HepG2 (cell line): Measurements from ENCODE around the gene MTA3. TPM values are rescaled to one million over a fixed set of nuclear protein-coding genes. Genes with fewer than 3 reads are reported as not detected.
A peak's percentile ranks its signal among the peaks of the same experiment; 100 is the strongest.

Experiments
- CBX2 ChIP-seq, 2 experiments: fragments of 200-600 bp in 1 of 2; sonication (generic); formaldehyde crosslinking in 1 of 2; IDR thresholded peaks; 2 replicates each; pipeline versions ENCODE4 v1.7.0 to v1.8.1; 2018 to 2022; ENCODE audit warnings: low read depth in 2 of 2, low read length in 1 of 2, mild to moderate bottlenecking in 1 of 2, missing genetic modification reagents in 1 of 2
- EEA1 ChIP-seq: sonication (generic); formaldehyde crosslinking; IDR thresholded peaks from 2 replicates; pipeline ENCODE4 v1.5.1; 2020; ENCODE audit warnings: mild to moderate bottlenecking, missing genetic modification reagents, borderline replicate concordance
- EED ChIP-seq: sonication (generic); formaldehyde crosslinking; IDR thresholded peaks from 2 replicates; pipeline ENCODE4 v1.5.0; 2020; ENCODE audit warnings: mild to moderate bottlenecking, missing genetic modification reagents
- GTF3A ChIP-seq: sonication (generic); formaldehyde crosslinking; conservative IDR thresholded peaks from 2 replicates; pipeline ENCODE4 v1.4.0; 2020; ENCODE audit warnings: mild to moderate bottlenecking, missing genetic modification reagents
- HES4 ChIP-seq: sonication (generic); formaldehyde crosslinking; IDR thresholded peaks from 2 replicates; pipeline ENCODE4 v1.9.0; 2021; ENCODE audit warnings: mild to moderate bottlenecking, missing genetic modification reagents, borderline replicate concordance
- HNRNPLL ChIP-seq: fragments of 200-400 bp; formaldehyde crosslinking; IDR thresholded peaks from 2 replicates; pipeline ENCODE4 v1.6.1; 2017; ENCODE audit warnings: mild to moderate bottlenecking, low read depth, low read length; ENCODE audit not compliant: poor library complexity, severe bottlenecking
- KLF6 ChIP-seq: IDR thresholded peaks from 2 replicates; pipeline ENCODE4 v1.8.0; 2016; ENCODE audit warnings: missing biosample characterization, missing genetic modification reagents
- LCORL ChIP-seq, 2 experiments: fragments of 450-650 bp in 1 of 2; sonication (generic) in 1 of 2; formaldehyde crosslinking in 1 of 2; IDR thresholded peaks; 2 replicates each; pipeline versions ENCODE4 v1.5.0 to v1.6.1; 2017 to 2020; ENCODE audit warnings: antibody characterized with exemption in 1 of 2, missing genetic modification reagents in 1 of 2
- PITX1 ChIP-seq: sonication (generic); formaldehyde crosslinking; IDR thresholded peaks from 2 replicates; pipeline ENCODE4 v1.5.1; 2020; ENCODE audit warnings: mild to moderate bottlenecking, missing genetic modification reagents
- SETDB1 ChIP-seq: sonication (generic); formaldehyde crosslinking; IDR thresholded peaks from 2 replicates; pipeline ENCODE4 v1.5.1; 2020; ENCODE audit warnings: missing genetic modification reagents, mild to moderate bottlenecking, borderline replicate concordance
- SIX1 ChIP-seq: sonication (generic); formaldehyde crosslinking; IDR thresholded peaks from 2 replicates; pipeline ENCODE4 v1.4.0; 2020; ENCODE audit warnings: missing genetic modification reagents, borderline replicate concordance
- ZBTB1 ChIP-seq: sonication (generic); formaldehyde crosslinking; IDR thresholded peaks from 2 replicates; pipeline ENCODE4 v1.4.0; 2020; ENCODE audit warnings: missing genetic modification reagents, borderline replicate concordance
- ZKSCAN5 ChIP-seq: sonication (generic); formaldehyde crosslinking; IDR thresholded peaks from 2 replicates; pipeline ENCODE4 v1.5.1; 2020; ENCODE audit warnings: mild to moderate bottlenecking, missing genetic modification reagents
- ZNF256 ChIP-seq: sonication (generic); formaldehyde crosslinking; conservative IDR thresholded peaks from 2 replicates; pipeline ENCODE4 v1.4.0; 2020; ENCODE audit warnings: missing genetic modification reagents
- ZNF556 ChIP-seq: sonication (generic); formaldehyde crosslinking; IDR thresholded peaks from 2 replicates; pipeline ENCODE4 v1.4.0; 2020; ENCODE audit warnings: mild to moderate bottlenecking, missing genetic modification reagents, borderline replicate concordance
- ZNF569 ChIP-seq: sonication (generic); formaldehyde crosslinking; IDR thresholded peaks from 2 replicates; pipeline ENCODE4 v1.5.0; 2020; ENCODE audit warnings: mild to moderate bottlenecking, missing genetic modification reagents, moderate library complexity, borderline replicate concordance
- ZNF674 ChIP-seq: sonication (generic); formaldehyde crosslinking; IDR thresholded peaks from 2 replicates; pipeline ENCODE4 v1.5.0; 2020; ENCODE audit warnings: low read depth, mild to moderate bottlenecking, missing genetic modification reagents
- ZNF75D ChIP-seq: sonication (generic); formaldehyde crosslinking; IDR thresholded peaks from 2 replicates; pipeline ENCODE4 v1.8.1; 2023; ENCODE audit warnings: missing genetic modification reagents, mild to moderate bottlenecking, borderline replicate concordance
- polyA plus RNA-seq, 8 experiments: library from polyadenylated mRNA; depleted of rRNA in 3 of 8; stranded (reverse) in 7 of 8; unstranded in 1 of 8; fragments of >200 nt; fragmentation: Illumina TruSeq in 4 of 8; extraction: Trizol in 4 of 8; gene quantifications; 2 replicates each; pipeline versions ENCODE4 v1.2.1 to v1.2.3, GENCODE V29; 2011 to 2016; ENCODE audit warnings: low read depth in 4 of 8, missing spikeins in 1 of 8, mixed read lengths in 1 of 8; ENCODE audit not compliant: insufficient read depth in 1 of 8
- total RNA-seq, 5 experiments: library from RNA; depleted of rRNA; stranded (reverse); fragments of >200 nt; fragmentation: Illumina TruSeq; extraction: Trizol; gene quantifications; 2 replicates each; pipeline ENCODE4 v1.2.3, GENCODE V29; 2016; ENCODE audit warnings: low read depth in 1 of 5
- TF ChIP-seq, protein P1 (sequence below): sonication (generic); formaldehyde crosslinking; conservative IDR thresholded peaks from 2 replicates; pipeline ENCODE4 v1.4.0; 2020; ENCODE audit warnings: missing genetic modification reagents
- TF ChIP-seq, protein P2 (sequence below): sonication (generic); formaldehyde crosslinking; IDR thresholded peaks from 2 replicates; pipeline ENCODE4 v1.8.1; 2023; ENCODE audit warnings: mild to moderate bottlenecking, missing genetic modification reagents
- TF ChIP-seq, protein P3 (sequence below): fragments of 450-650 bp; IDR thresholded peaks from 2 replicates; pipeline ENCODE4 v1.6.1; 2017; ENCODE audit warnings: mild to moderate bottlenecking
- TF ChIP-seq, protein P4 (sequence below): sonication (generic); formaldehyde crosslinking; IDR thresholded peaks from 2 replicates; pipeline ENCODE4 v1.8.0; 2022; ENCODE audit warnings: missing genetic modification reagents, mild to moderate bottlenecking, inconsistent platforms, borderline replicate concordance

Gene MTA3
- total and polyA plus RNA-seq, 2 of the 13 experiments (the other 11 are each of a cell fraction or from before 2014, with no cell fraction given) = 48.8 to 77.8 TPM

DNA sequence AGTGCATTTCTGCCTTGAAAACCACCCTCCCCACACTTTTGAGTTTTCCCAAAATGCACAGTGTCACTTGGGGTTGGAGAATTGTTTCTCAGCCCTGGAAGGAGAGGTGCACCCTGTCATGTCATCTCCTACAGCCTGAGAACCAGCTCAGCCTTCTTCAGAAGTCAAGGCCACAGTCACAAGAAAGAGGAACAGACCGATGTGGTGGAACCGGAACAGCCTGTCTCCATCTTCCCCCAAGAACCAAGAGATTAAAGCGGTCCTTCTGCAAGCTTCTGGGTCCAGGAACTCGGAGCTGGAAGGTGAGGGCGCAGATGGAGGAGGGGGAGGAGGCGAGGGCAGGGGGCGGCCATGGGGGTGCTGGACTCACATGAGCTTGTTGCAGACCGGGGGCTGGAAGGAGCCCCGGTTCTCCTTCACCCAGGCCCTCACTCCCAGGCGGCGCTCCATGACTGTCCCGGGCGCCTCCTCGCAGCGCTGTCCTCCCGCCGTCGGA lies 223.7 kb downstream of the MTA3 start (continued):
- TF ChIP-seq, protein P1, sequence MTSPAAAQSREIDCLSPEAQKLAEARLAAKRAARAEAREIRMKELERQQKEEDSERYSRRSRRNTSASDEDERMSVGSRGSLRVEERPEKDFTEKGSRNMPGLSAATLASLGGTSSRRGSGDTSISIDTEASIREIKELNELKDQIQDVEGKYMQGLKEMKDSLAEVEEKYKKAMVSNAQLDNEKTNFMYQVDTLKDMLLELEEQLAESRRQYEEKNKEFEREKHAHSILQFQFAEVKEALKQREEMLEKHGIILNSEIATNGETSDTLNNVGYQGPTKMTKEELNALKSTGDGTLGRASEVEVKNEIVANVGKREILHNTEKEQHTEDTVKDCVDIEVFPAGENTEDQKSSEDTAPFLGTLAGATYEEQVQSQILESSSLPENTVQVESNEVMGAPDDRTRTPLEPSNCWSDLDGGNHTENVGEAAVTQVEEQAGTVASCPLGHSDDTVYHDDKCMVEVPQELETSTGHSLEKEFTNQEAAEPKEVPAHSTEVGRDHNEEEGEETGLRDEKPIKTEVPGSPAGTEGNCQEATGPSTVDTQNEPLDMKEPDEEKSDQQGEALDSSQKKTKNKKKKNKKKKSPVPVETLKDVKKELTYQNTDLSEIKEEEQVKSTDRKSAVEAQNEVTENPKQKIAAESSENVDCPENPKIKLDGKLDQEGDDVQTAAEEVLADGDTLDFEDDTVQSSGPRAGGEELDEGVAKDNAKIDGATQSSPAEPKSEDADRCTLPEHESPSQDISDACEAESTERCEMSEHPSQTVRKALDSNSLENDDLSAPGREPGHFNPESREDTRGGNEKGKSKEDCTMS = 0 out of 2 replicates have a peak, but pooled peaks have one; percentile 77
- TF ChIP-seq ZNF674 (CRISPR knock-in tag) (no peak), GTF3A (0 out of 2 replicates have a peak, but pooled peaks have one; percentile 5), HES4 (CRISPR knock-in tag) (no peak), ZBTB1 (CRISPR knock-in tag) (no peak), SETDB1 (CRISPR knock-in tag) (no peak), EEA1 (CRISPR knock-in tag) (0 out of 2 replicates have a peak, but pooled peaks have one; percentile 38), KLF6 (no peak), ZKSCAN5 (CRISPR knock-in tag) (0 out of 2 replicates have a peak, but pooled peaks have one; percentile 11), EED (CRISPR knock-in tag) (no peak), CBX2 (IDR thresholded peaks at IDR 0.05; ENCODE audit: low read depth, low read length) (no peak), CBX2 (CRISPR knock-in tag; IDR thresholded peaks at IDR 0.05; ENCODE audit: low read depth) (no peak), HNRNPLL (no peak), LCORL (IDR thresholded peaks at IDR 0.05) (no peak), LCORL (CRISPR knock-in tag; IDR thresholded peaks at IDR 0.05) (no peak), ZNF569 (CRISPR knock-in tag) (0 out of 2 replicates have a peak, but pooled peaks have one; percentile 12), ZNF75D (peak; percentile 95; the same call in 1 of the 2 replicates), ZNF556 (CRISPR knock-in tag) (no peak), ZNF256 (CRISPR knock-in tag) (no peak), PITX1 (CRISPR knock-in tag) (no peak), SIX1 (CRISPR knock-in tag) (no peak)
- TF ChIP-seq, protein P2, sequence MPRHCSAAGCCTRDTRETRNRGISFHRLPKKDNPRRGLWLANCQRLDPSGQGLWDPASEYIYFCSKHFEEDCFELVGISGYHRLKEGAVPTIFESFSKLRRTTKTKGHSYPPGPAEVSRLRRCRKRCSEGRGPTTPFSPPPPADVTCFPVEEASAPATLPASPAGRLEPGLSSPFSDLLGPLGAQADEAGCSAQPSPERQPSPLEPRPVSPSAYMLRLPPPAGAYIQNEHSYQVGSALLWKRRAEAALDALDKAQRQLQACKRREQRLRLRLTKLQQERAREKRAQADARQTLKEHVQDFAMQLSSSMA (CRISPR knock-in tag) = 0 out of 2 replicates have a peak, but pooled peaks have one; percentile 1
- TF ChIP-seq, protein P3, sequence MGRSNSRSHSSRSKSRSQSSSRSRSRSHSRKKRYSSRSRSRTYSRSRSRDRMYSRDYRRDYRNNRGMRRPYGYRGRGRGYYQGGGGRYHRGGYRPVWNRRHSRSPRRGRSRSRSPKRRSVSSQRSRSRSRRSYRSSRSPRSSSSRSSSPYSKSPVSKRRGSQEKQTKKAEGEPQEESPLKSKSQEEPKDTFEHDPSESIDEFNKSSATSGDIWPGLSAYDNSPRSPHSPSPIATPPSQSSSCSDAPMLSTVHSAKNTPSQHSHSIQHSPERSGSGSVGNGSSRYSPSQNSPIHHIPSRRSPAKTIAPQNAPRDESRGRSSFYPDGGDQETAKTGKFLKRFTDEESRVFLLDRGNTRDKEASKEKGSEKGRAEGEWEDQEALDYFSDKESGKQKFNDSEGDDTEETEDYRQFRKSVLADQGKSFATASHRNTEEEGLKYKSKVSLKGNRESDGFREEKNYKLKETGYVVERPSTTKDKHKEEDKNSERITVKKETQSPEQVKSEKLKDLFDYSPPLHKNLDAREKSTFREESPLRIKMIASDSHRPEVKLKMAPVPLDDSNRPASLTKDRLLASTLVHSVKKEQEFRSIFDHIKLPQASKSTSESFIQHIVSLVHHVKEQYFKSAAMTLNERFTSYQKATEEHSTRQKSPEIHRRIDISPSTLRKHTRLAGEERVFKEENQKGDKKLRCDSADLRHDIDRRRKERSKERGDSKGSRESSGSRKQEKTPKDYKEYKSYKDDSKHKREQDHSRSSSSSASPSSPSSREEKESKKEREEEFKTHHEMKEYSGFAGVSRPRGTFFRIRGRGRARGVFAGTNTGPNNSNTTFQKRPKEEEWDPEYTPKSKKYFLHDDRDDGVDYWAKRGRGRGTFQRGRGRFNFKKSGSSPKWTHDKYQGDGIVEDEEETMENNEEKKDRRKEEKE = no peak
- TF ChIP-seq, protein P4, sequence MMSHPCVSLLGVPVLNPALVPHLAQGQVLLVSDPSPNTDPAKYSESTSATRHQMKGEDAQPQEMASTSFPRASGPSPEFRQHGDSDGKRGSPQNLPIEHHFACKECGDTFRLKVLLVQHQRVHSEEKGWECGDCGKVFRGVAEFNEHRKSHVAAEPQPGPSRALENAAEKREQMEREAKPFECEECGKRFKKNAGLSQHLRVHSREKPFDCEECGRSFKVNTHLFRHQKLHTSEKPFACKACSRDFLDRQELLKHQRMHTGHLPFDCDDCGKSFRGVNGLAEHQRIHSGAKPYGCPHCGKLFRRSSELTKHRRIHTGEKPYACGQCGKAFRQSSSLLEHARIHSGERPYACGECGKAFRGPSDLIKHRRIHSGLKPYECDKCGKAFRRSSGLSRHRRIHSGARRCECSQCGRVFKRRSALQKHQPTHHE (CRISPR knock-in tag) = no peak
